ENCODE data around the gene SLC25A34. TPM values are rescaled to one million over a fixed set of nuclear protein-coding genes. Genes with fewer than 3 reads are reported as not detected.

The SLC25A34 gene
- total and polyA plus RNA-seq, 2 of the 13 experiments (the other 11 are each of a cell fraction or from before 2014, with no cell fraction given) = 0.13 to 0.18 TPM

DNA sequence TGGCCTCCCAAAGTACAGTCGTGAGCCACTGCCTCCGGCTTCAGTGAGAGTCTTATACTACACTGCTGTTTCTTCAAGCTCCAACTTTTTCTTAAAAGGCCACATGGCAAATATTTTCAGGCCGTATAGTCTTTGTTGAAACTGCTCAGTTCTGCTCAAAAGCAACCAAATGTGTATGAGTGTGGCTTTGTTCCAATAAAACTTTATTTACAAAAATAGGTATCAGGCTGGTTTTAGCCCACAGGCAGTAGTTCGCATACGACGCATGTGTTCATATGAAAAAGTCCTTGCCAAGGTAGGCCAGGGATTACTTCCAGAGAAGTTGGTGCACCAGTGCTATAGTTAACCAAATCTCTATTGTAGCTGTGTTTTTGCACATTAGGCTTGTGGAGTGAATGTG, 45.7 kb upstream of the SLC25A34 start (continued):
- TF ChIP-seq, protein P1, sequence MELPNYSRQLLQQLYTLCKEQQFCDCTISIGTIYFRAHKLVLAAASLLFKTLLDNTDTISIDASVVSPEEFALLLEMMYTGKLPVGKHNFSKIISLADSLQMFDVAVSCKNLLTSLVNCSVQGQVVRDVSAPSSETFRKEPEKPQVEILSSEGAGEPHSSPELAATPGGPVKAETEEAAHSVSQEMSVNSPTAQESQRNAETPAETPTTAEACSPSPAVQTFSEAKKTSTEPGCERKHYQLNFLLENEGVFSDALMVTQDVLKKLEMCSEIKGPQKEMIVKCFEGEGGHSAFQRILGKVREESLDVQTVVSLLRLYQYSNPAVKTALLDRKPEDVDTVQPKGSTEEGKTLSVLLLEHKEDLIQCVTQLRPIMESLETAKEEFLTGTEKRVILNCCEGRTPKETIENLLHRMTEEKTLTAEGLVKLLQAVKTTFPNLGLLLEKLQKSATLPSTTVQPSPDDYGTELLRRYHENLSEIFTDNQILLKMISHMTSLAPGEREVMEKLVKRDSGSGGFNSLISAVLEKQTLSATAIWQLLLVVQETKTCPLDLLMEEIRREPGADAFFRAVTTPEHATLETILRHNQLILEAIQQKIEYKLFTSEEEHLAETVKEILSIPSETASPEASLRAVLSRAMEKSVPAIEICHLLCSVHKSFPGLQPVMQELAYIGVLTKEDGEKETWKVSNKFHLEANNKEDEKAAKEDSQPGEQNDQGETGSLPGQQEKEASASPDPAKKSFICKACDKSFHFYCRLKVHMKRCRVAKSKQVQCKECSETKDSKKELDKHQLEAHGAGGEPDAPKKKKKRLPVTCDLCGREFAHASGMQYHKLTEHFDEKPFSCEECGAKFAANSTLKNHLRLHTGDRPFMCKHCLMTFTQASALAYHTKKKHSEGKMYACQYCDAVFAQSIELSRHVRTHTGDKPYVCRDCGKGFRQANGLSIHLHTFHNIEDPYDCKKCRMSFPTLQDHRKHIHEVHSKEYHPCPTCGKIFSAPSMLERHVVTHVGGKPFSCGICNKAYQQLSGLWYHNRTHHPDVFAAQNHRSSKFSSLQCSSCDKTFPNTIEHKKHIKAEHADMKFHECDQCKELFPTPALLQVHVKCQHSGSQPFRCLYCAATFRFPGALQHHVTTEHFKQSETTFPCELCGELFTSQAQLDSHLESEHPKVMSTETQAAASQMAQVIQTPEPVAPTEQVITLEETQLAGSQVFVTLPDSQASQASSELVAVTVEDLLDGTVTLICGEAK (IDR thresholded peaks at IDR 0.05) = no peak
- TF ChIP-seq, protein P1 (CRISPR knock-in tag; IDR thresholded peaks at IDR 0.05) = peak; percentile 70

DNA sequence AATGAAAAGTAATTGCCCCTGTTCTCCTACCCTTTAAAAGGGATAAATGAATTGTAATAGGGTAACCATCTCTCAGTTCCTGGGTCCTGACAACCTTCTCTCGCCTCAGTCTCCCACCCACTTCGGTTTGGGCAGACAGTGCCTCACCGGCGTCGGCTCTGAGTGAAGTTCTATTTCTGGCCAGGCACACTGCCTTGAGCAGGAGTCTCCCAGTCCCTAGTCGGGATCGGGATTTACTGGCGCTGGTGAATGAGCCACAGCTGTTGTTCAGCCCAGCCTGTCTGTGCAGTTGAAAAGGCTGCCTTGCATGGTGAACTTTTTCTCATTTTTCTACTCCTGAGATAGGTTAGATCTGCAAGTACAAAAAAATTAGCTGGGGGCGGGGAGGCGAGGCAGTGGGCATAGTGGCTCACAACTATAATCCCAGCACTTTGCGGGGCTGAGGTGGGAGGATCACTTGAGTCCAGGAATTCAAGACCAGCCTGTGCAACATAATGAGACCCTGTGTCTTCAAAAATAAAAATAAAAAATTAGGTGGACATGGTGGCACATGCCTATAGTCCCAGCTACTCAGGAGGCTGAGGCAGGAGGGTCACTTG, 44.5 kb upstream of the SLC25A34 start:
- H3K4me1 ChIP-seq (ENCODE audit: insufficient read depth, low read length) = peaks cover 12% of the 10 kb centered on the region; the same call in 1 of the 2 replicates
- H3K36me3 ChIP-seq (replicated peaks in 1 of 2; ENCODE audit: control insufficient read depth in 1 of 2, insufficient read depth in 2 of 2, low read length in 2 of 2) = peaks cover 2 to 4% of the 10 kb centered on the region in 2 experiments; a peak in 4 of 5 replicates
- H4K20me1 ChIP-seq (ENCODE audit: insufficient read depth, low read length) = no peaks in the 10 kb centered on the region
- ATAC-seq (no peak), DNase-seq (ENCODE audit: low spot score) (no peak), FAIRE-seq (no peak)
- H3K9me3 ChIP-seq (ENCODE audit: low read length) = no peaks in the 10 kb centered on the region
- in situ Hi-C loops (cut with HindIII; ENCODE audit: extremely low pct_ligation_motif_present, low pct_unique_long_range_greater_than_20kb) (no loop called here), intact Hi-C loops (cut with micrococcal nuclease; ENCODE audit: unreplicated experiment) (no loop called here)
- no peak overlapping the region for H2AFZ ChIP-seq (ENCODE audit: low read length)
- over 99% methylated on average over 11 of the region's 11 CpGs for WGBS (ENCODE audit: low lambda C conversion rate)
- no peaks in the 10 kb centered on the region for H3K27me3 ChIP-seq (ENCODE audit: control insufficient read depth in 1 of 2, insufficient read depth in 2 of 2, low read length in 2 of 2)
- ChIA-PET POLR2A (no interaction called here), CTCF (ENCODE audit: low intra/inter-chr PET ratio, low total read pairs) (no interaction called here)
- no TSS peak for BruUV-seq (replicated peaks)
- no peak overlapping the region for H3K27ac ChIP-seq (ENCODE audit: extremely low read length, insufficient read depth, low read length)
- H3K4me2 ChIP-seq (ENCODE audit: low read depth, low read length) = no peak overlapping the region
- peaks cover 27% of the 10 kb centered on the region for H3K79me2 ChIP-seq (ENCODE audit: insufficient read depth, low read length)
- no peak overlapping the region for H3K4me3 ChIP-seq (replicated peaks in 1 of 3; ENCODE audit: insufficient read depth in 1 of 3, low read depth in 2 of 3, low read length in 3 of 3)
- no peak overlapping the region for H3K9ac ChIP-seq (ENCODE audit: insufficient read depth, low read depth, low read length)
- TF ChIP-seq ZNF614 (CRISPR knock-in tag; IDR thresholded peaks at IDR 0.05; ENCODE audit: borderline replicate concordance) (no peak), HNF4A (CRISPR knock-in tag; IDR thresholded peaks at IDR 0.05) (no peak), ZNF749 (CRISPR knock-in tag; IDR thresholded peaks at IDR 0.05; ENCODE audit: borderline replicate concordance) (no peak), BATF2 (CRISPR knock-in tag; IDR thresholded peaks at IDR 0.05) (no peak), KLF12 (CRISPR knock-in tag; IDR thresholded peaks at IDR 0.05; ENCODE audit: borderline replicate concordance) (no peak), NFIC (IDR thresholded peaks at IDR 0.05; ENCODE audit: low read length) (no peak), POGZ (CRISPR knock-in tag; IDR thresholded peaks at IDR 0.05) (no peak), XRCC5 (optimal IDR thresholded peaks at IDR 0.05; ENCODE audit: low read length) (no peak), SKI (IDR thresholded peaks at IDR 0.05; ENCODE audit: partially characterized antibody) (no peak), HDAC1 (CRISPR knock-in tag; IDR thresholded peaks at IDR 0.05) (no peak), AKAP8 (CRISPR knock-in tag; IDR thresholded peaks at IDR 0.05) (no peak)
